Measurements from ENCODE around the gene TEAD1.

Gene TEAD1

DNA sequence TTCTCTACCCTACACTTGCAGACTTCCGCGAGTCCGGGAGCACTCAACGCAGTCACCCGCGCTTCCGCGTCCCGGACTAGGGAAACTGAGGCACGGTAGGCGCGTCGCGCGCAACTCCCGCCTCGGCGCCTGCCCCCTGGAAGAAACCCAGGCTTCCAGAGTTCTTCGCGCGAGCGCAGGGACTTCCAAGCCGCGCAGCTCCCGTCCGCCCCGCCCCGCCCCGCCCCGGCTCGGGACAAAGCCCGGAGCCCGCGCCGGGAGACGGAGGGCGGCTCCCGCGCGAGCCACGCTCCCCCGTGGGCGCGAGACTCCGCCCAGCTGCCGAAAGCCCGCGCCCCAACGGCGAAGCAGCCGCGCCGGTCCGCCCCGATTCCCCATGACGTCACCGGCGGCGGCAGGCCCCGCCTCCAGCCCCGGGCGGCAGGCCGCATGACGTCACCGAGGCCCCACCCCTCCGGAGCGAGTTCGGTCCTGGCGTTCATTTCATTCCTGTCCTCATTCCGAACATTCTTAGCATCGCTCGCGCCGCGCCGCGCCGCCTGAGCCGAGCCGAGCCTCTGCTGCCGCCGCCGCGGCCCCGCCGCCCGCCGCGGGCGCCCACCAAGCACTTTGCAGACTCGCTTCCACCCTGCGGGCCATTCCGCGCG is at the start of gene TEAD1:
Gene TEAD1, plus strand, starts transcription at position 498 of the 647 bp plus-strand sequence.
- peak; percentile 89 for DNase-seq

GRCh38 chr11:12624595-12624994 is 49.6 kb upstream of the TEAD1 start:
- no peak for DNase-seq

- DNase-seq, result peak; percentile 61
Measured at GRCh38 chr11:12625438-12626071, 48.7 kb upstream of the TEAD1 start.

DNA sequence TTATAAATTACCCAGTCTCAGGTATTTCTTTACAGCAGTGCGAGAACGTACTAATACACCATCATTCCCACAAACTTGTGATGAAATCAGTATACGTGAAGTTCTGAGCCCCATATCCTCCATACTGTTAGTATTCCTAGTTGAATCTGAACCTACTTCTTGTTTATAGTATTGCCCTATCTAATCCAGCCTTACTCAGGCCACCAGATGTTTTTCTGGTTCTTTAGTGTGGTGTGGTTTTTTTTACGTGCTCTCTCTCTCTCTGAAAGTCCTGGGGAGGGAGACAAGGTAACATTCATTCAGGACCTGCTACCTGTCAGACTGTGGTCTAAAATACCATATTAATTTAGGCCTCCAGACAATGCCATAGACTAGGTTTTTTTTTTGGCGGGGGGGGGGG is 47.6 kb upstream of the TEAD1 start:
- no peak for DNase-seq

- no peak for DNase-seq
Measured at GRCh38 chr11:12628314-12628713, 45.9 kb upstream of the TEAD1 start.

DNA sequence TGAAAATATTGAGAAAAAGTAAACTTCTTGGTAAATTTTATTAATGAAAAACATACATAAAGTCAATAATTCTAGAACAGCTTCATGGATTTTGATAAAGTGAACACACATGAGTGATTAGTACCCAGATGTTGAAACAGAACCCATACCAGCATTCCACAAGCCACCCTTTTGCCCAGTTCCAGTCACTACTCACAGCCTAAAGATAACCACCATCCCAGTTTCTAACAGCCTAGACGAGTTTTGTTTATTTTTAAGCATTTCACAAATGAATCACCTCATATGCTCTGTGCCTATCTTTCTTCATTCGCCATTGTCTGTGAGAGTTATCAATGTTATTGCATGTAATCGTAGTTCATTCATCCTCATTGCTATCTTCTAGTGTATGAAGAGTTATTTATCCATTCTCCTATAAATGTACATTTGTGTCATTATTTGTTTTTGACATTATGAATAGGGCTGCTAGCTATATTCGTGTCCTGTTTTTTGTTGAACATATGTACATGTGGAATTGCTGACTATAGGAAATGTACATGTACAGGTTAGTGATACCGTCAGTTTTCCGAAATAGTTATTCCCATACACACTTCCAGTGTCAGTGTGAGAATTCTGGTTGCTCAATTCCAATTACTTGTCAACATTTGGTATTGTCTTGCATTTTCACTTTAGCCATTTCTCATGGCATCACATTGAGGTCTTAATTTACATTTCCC is 44.5 kb upstream of the TEAD1 start:
- DNase-seq, result peak; percentile 61

DNA sequence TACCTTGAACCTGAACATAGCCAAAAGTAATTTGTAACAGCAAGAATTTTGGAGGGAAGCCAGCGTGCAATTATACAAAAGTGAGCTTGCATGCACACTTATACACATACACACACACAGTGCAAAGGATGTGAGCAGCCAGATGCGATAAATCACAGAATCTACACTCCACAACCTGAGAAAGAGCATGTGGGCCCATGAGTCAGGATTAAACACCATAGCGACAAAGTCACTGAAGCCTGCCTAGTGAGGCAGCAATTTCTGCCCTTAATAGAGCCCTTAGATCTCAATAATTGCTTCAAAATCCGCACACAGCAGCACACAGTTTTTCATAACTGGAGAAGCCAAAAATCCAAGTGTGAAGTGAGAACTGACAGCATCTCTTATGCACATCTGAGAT is 42.6 kb upstream of the TEAD1 start:
- DNase-seq, result no peak

- DNase-seq, result no peak
Measured at GRCh38 chr11:12634329-12634728, 39.9 kb upstream of the TEAD1 start.

DNA sequence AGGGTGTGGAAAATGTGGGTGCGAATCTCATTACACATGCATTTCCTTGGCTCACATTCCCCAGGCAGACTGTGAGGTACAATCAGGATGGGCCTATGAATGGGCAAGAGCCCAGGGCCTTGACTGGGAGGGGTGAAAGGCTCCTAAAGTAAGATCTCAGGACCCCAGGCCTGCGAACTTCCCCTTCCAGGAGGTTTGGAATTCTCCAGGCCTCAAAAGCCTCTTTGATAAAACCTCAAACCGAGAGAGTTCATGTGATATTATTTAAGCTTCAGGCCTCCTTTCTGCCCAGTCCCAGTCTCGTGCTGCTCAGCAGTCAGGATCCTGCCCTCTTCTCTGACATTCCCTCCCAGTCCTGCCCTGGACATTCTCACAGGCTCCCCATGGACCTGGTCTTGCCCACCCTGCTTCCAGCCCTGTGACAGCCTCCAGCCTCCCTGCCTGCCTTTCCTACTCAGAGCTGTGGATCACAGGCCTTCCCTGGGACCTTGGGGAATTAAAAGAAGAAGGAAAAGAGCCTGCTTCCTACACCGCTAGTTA is 37.3 kb upstream of the TEAD1 start:
- no peak for DNase-seq

GRCh38 chr11:12639388-12639787 is 34.8 kb upstream of the TEAD1 start:
- DNase-seq, result no peak

DNA sequence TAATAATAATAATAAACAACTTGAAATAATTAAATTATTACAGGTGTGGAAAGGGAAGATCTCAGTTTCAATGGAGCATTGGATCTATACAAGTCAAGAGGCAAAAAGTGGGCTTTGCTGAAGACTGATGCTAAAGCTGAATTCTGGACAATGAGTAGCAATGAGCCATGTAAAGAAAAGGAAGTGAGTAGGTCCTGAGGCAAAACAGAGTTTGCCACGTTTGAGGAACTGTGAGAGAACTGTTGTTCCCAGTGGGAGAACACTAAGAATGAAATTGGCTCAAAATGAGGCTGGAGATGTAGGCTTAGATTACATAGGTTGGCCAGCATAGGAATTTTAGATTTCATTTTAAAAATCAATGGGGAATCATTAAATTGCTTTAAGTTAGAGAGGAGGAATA is 33.9 kb upstream of the TEAD1 start:
- DNase-seq, result no peak

DNA sequence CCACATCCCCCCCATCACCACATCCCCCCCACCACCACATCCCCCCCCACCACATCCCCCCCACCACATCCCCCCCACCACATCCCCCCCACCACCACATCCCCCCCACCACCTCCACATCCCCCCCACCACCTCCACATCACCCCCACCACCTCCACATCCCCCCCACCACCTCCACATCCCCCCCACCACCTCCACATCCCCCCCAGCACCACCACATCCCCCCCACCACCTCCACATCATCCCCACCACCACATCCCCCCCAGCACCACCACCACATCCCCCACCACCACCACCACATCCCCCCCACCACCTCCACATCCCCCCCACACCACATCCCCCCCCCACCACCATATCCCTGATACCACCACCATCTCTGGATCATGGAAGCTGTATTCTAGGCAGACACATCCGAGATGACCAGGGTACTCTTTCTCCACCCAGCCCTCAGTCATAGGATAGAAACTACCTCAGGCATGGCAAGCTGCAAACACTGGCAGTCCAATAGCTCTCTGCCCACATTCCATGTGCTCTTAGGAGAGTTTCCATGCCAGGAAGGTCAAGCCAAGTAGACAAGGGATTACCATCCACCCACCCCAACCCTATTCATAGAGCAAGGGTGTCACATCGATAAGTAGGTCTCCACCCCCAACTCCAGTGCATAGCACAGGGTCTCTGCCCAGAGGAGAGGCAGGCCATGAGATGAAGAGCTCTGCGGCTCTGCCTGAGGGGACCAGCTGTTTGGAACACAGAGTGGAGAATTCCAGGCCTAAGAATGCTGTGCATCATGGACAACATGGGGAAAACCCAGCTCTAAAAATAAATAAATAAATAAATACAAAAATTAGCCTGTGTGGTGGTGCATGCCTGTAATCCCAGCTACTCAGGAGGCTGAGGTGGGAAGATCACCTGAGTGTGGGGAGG is 33.0 kb upstream of the TEAD1 start:
- no peak for DNase-seq

DNA sequence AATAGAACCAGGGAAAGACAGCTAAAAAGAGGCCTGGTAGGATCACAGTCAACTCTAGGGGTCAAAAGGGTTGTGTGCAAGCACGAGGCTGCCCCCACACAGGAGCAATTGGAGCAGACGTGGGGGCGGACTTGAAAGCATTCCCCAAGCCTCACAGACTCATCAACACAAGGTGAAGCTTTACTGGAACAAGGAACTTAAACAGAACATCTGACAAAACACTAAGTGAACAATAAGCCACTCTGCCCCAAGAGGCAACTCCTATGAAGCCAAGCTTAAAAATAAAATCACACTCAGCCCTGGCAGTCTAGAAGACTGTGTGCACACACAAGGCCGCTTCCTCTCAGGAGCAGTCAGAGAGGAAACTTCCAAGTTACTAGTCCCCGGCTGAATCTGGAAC is 32.2 kb upstream of the TEAD1 start:
- DNase-seq, result no peak

GRCh38 chr11:12642806-12643428 is 31.3 kb upstream of the TEAD1 start:
- no peak for DNase-seq

- no peak for DNase-seq
Measured at GRCh38 chr11:12646478-12646877, 27.7 kb upstream of the TEAD1 start.

GRCh38 chr11:12653729-12654128 is 20.5 kb upstream of the TEAD1 start:
- no peak for DNase-seq

DNA sequence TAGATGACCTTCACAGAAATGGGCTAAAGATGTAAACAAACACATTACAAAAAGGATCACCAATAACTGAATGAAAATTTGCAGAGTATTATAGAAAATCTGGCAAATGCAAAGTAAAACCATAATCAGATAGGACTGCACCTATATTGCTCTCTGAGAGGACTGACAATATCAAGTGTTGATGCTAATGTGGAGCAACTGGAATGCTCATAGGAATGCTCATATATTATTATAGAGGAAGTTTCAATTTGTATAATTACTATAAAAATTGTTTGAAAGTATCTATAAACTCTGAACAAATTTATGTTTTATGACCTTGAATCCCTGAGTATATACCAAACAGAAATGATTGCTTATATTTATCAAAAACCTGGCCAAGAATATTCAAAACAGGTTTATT is 18.4 kb upstream of the TEAD1 start:
- DNase-seq, result no peak

GRCh38 chr11:12657336-12657735 is 16.9 kb upstream of the TEAD1 start:
- no peak for DNase-seq

DNA sequence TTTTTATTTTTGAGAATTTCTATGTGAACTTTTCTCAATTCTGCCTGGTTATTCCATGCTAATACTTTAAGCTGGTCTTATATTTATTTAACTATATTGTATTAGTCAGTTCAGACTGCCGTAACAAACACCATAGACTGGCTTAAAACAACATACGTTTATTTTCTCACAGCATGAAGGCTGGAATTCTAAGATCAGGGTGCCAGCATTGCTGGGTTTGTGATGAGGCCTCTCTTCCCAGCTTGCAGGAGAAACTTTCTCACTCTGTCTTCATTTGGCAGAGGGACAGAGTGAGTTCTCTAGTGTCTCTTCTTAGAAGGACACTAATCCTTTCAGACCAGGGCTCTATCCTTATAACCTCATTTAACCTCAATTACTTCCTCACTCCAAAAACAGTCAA is 16.2 kb upstream of the TEAD1 start:
- no peak for DNase-seq

DNA sequence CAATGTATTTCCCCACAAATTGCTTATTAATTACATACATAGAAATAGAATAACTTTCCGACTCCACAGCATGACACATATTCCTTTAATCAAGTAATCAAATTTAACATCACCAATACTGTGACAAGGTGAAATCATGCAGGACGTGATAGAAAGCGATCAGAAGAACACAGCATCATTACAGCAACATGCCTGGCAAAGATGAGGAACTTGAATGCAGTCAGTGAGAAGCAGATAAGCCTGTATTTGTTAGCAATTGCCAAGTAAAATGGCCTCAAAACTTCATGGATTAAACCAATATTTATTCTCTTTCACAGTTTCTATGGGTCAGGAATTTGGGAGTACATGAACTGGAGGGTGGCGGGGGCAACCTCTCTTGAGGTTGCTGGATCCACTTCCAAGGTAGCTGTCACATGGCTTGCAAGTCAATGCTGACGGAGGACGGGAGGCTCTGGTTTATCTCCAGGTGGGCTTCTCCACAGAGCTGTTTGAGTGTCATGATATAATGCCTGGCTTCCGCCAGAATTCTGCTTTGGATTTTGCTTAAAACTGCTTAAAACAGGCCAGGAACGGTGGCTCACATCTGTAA is 12.0 kb upstream of the TEAD1 start:
- DNase-seq, result no peak

DNA sequence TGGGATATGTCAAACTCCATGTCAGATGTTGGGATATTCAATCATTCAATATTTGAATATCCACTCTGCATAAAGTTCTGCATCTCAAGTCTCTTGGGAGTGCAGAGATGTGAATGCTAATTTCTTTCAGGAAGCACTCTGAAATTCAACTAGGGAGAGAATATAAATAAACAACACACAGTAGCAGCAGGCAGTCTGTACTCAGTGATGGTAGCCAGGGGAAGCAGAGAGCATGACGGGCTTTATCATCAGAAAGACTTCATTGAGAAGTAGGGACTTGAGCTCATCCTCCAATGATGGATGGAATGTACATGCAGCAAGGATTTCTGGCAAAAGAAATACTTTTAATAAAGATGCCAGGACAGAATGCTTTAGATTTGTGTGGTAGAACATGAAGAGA is 9.8 kb upstream of the TEAD1 start:
- no peak for DNase-seq

DNA sequence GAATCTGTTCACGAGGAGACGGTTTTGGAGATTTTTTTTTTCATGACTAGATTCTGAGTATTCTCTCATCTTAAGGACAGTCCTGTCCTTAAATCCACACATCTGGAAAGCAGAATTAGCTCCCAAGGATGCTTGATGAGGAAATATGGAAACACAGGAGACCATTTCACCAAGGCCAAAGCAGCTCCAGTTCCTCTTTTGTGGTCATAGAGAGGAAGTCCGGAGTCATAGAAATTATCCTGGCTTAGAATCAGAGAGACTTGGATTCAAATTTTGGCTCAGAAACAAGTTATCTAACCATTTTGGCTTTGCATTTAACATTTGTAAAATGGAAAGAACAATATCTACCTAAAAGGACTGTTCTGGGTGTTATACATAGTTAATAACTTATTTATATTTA is 7.3 kb upstream of the TEAD1 start:
- DNase-seq, result no peak
